Psoas muscle (tissue), 8 donors: ENCODE measurements around the gene CLCA1. TPM values are rescaled to one million over a fixed set of nuclear protein-coding genes. Genes with fewer than 3 reads are reported as not detected.

Experiments
- ATAC-seq, 4 donors: fragments of 200-7000 bp; cut with Tn5 transposase; one replicate each; pipeline ENCODE4 v1.9.1; 2020; ENCODE audit warnings: moderate library complexity in 3 of 4, mild to moderate bottlenecking in 2 of 4
- DNase-seq, 2 donors: peaks; one replicate each; pipeline ENCODE4 v3.0.0-alpha.2; 2020
- H3K27ac ChIP-seq: fragments of 200-600 bp; one replicate; pipeline ENCODE4 v1.8.0; 2022
- H3K27me3 ChIP-seq, 3 donors: fragments of 200-600 bp in 1 of 3; one replicate each; pipeline versions ENCODE4 v1.6.1 to v1.8.0; 2013 to 2022; ENCODE audit warnings: low read length in 2 of 3, mild to moderate bottlenecking in 2 of 3, moderate library complexity in 1 of 3; ENCODE audit not compliant: insufficient read depth in 3 of 3
- H3K36me3 ChIP-seq, 2 donors: fragments of 200-600 bp in 1 of 2; one replicate each; pipeline versions ENCODE4 v1.6.1 to v1.8.0; 2013 to 2022; ENCODE audit warnings: low read depth in 1 of 2, mild to moderate bottlenecking in 1 of 2, moderate library complexity in 1 of 2; ENCODE audit not compliant: insufficient read depth in 1 of 2
- H3K4me1 ChIP-seq: fragments of 200-600 bp; one replicate; pipeline ENCODE4 v1.8.0; 2022
- H3K4me3 ChIP-seq: fragments of 200-600 bp; one replicate; pipeline ENCODE4 v1.8.0; 2022; ENCODE audit warnings: mild to moderate bottlenecking
- H3K9me3 ChIP-seq: fragments of 200-600 bp; one replicate; pipeline ENCODE4 v1.8.0; 2022
- CTCF ChIP-seq: fragments of 200-600 bp; IDR thresholded peaks from one replicate; pipeline ENCODE4 v1.8.0; 2022; ENCODE audit warnings: antibody characterized with exemption
- WGBS, 3 donors: extraction: QIAGEN DNeasy Blood & Tissue Kit; methylation state at CpG; one replicate each; pipeline versions ENCODE4 v1.1.6 to v1.1.7; 2013; 5-methylcytosine and 5-hydroxymethylcytosine counted together
- intact Hi-C, 2 donors: fragments of 100-400 bp; cut with DNase I; formaldehyde crosslinking; loops; one replicate each; pipeline versions ENCODE4 v1.11.0 to v1.14.2; 2022
- polyA plus RNA-seq, 3 donors: library from polyadenylated mRNA; stranded (reverse); fragments of 200-250 nt; gene quantifications; one replicate each; pipeline ENCODE4 v1.2.3, GENCODE V29; 2013
- total RNA-seq, 4 donors: library from RNA; stranded (reverse); fragmentation: NEBNext Ultra II Directional in 2 of 4; extraction: Animal tissue kit (Norgen Biotek cat#: 25700) in 2 of 4; gene quantifications; one replicate each; pipeline versions ENCODE4 v1.2.1 to v1.2.4, GENCODE V29; 2021 to 2023
- donor health status: healthy with polysubstance abuse.
- donor health status: DM: no; HTN: no; CAD: no; lungs with moderate emphysema.
- donor health status: Bipolar disorder and iron deficiency.
- donor health status: healthy.
- donor health status: DM: yes; HTN: yes; CAD: no.
- donor health status: DM: no; HTN: no; CAD: no.
- donor health status: DM: no; HTN: no; CAD: no.
- donor health status: DM: yes; HTN: yes; CAD: no.

CLCA1 gene
- total and polyA plus RNA-seq, 7 donors = 0.03 to 0.09 (median 0.07) TPM; not detected in 4

GRCh38 chr1:86477256-86477655 is 8.5 kb downstream of the CLCA1 start:
- no peaks in the 10 kb centered on the region for H3K27me3 ChIP-seq
- ATAC-seq = no peak
- intact Hi-C loops = loop anchor here (5.0 to 10.0 kb wide), 4 partner anchors 210 to 608 kb away; no protein-coding TSS in a partner anchor
- no peak overlapping the region for H3K27ac ChIP-seq
- no peak for DNase-seq
- no peaks in the 10 kb centered on the region for H3K36me3 ChIP-seq
- no peaks in the 10 kb centered on the region for H3K4me1 ChIP-seq
- H3K9me3 ChIP-seq = no peaks in the 10 kb centered on the region
- no peak for TF ChIP-seq CTCF
- 80 to 85% (median 81%) methylated on average over 4 of the region's 4 CpGs for WGBS, 3 donors
- H3K4me3 ChIP-seq = no peak overlapping the region

GRCh38 chr1:86477682-86478081 is 9.0 kb downstream of the CLCA1 start:
- WGBS, 3 donors = 75 to 77% (median 76%) methylated on average over 4 of the region's 4 CpGs

GRCh38 chr1:86478416-86479156 is 9.9 kb downstream of the CLCA1 start:
- H3K27ac ChIP-seq = no peak overlapping the region
- intact Hi-C loops = loop anchor here (5.0 to 10.0 kb wide), 4 partner anchors 209 to 606 kb away; no protein-coding TSS in a partner anchor

More at GRCh38 chr1:86477682-86478081, 9.0 kb downstream of the CLCA1 start:
- no peak for TF ChIP-seq CTCF
- intact Hi-C loops = loop anchor here (5.0 to 10.0 kb wide), 4 partner anchors 210 to 607 kb away; no protein-coding TSS in a partner anchor
- Histone ChIP-seq H3K27ac (no peak overlapping the region), H3K4me3 (no peak overlapping the region), H3K4me1 (no peaks in the 10 kb centered on the region), H3K36me3 (no peaks in the 10 kb centered on the region), H3K9me3 (no peaks in the 10 kb centered on the region), H3K27me3 (no peaks in the 10 kb centered on the region)
- DNase-seq = no peak
- no peak for ATAC-seq

GRCh38 chr1:86481966-86482365 is 13.2 kb downstream of the CLCA1 start:
- Histone ChIP-seq H3K4me3 (no peak overlapping the region), H3K9me3 (no peaks in the 10 kb centered on the region), H3K27me3 (no peaks in the 10 kb centered on the region), H3K36me3 (no peaks in the 10 kb centered on the region), H3K4me1 (no peaks in the 10 kb centered on the region), H3K27ac (no peak overlapping the region)
- DNase-seq (no peak), ATAC-seq (no peak)
- no peak for TF ChIP-seq CTCF
- 89 to 91% (median 90%) methylated on average over 4 of the region's 4 CpGs for WGBS, 3 donors
- intact Hi-C loops = no loop called here

More at GRCh38 chr1:86478416-86479156, 9.9 kb downstream of the CLCA1 start:
- ATAC-seq (no peak), DNase-seq (no peak)
- H3K9me3 ChIP-seq = no peaks in the 10 kb centered on the region
- no peak overlapping the region for H3K4me3 ChIP-seq
- H3K27me3 ChIP-seq = no peaks in the 10 kb centered on the region
- H3K36me3 ChIP-seq = no peaks in the 10 kb centered on the region
- TF ChIP-seq CTCF = no peak
- 72 to 87% (median 85%) methylated on average over 5 of the region's 5 CpGs for WGBS, 3 donors
- H3K4me1 ChIP-seq = no peaks in the 10 kb centered on the region
